Measurements from ENCODE around the gene HTR4.

Gene HTR4

GRCh38 chr5:148499452-148499851, 154.9 kb downstream of the HTR4 start:
- H3K79me2 ChIP-seq (ENCODE audit: insufficient read depth, low read length) = no peaks in the 10 kb centered on the region
- H4K20me1 ChIP-seq (ENCODE audit: insufficient read depth, low read length) = no peaks in the 10 kb centered on the region
- no peak overlapping the region for H3K4me3 ChIP-seq (ENCODE audit: low read depth in 1 of 2, low read length in 2 of 2)
- no peaks in the 10 kb centered on the region for H3K9me3 ChIP-seq (ENCODE audit: insufficient read depth, low read length, severe bottlenecking)
- H3K4me1 ChIP-seq (ENCODE audit: insufficient read depth, low read length) = no peaks in the 10 kb centered on the region
- no peak overlapping the region for H3K9ac ChIP-seq (ENCODE audit: low read depth, low read length)
- TF ChIP-seq CTCF (IDR thresholded peaks at IDR 0.05; ENCODE audit: borderline replicate concordance, extremely low read depth, low read length, poor library complexity, severe bottlenecking) = no peak
- TF ChIP-seq EZH2 (IDR thresholded peaks at IDR 0.05; ENCODE audit: borderline replicate concordance, low read depth, low read length, severe bottlenecking) = no peak
- H2AFZ ChIP-seq (ENCODE audit: low read depth, low read length) = no peak overlapping the region
- no peak overlapping the region for H3K4me2 ChIP-seq (ENCODE audit: insufficient read depth, low read length)
- no peaks in the 10 kb centered on the region for H3K27me3 ChIP-seq (ENCODE audit: insufficient read depth, low read length, poor library complexity)
- no peaks in the 10 kb centered on the region for H3K36me3 ChIP-seq (ENCODE audit: insufficient read depth, low read length)
- H3K27ac ChIP-seq (ENCODE audit: low read length) = no peak overlapping the region
- ATAC-seq (ENCODE audit: insufficient read depth, low read depth) (no peak), DNase-seq (no peak)

- H3K9me3 ChIP-seq (ENCODE audit: insufficient read depth, low read length, severe bottlenecking) = no peaks in the 10 kb centered on the region
- H3K27ac ChIP-seq (ENCODE audit: low read length) = no peak overlapping the region
- H3K4me2 ChIP-seq (ENCODE audit: insufficient read depth, low read length) = no peak overlapping the region
- ATAC-seq (ENCODE audit: insufficient read depth, low read depth) = no peak
- peaks cover 4% of the 10 kb centered on the region for H3K27me3 ChIP-seq (ENCODE audit: insufficient read depth, low read length, poor library complexity)
- no peaks in the 10 kb centered on the region for H3K36me3 ChIP-seq (ENCODE audit: insufficient read depth, low read length)
- no peaks in the 10 kb centered on the region for H3K79me2 ChIP-seq (ENCODE audit: insufficient read depth, low read length)
- no peak overlapping the region for H2AFZ ChIP-seq (ENCODE audit: low read depth, low read length)
- DNase-seq = no peak
- H3K9ac ChIP-seq (ENCODE audit: low read depth, low read length) = no peak overlapping the region
- H3K4me3 ChIP-seq (ENCODE audit: low read depth in 1 of 2, low read length in 2 of 2) = no peak overlapping the region
- no peak for TF ChIP-seq EZH2 (IDR thresholded peaks at IDR 0.05; ENCODE audit: borderline replicate concordance, low read depth, low read length, severe bottlenecking)
- no peak for TF ChIP-seq CTCF (IDR thresholded peaks at IDR 0.05; ENCODE audit: borderline replicate concordance, extremely low read depth, low read length, poor library complexity, severe bottlenecking)
- H3K4me1 ChIP-seq (ENCODE audit: insufficient read depth, low read length) = no peaks in the 10 kb centered on the region
- no peaks in the 10 kb centered on the region for H4K20me1 ChIP-seq (ENCODE audit: insufficient read depth, low read length)
These were observed 156.6 kb downstream of the HTR4 start for GRCh38 chr5:148497757-148498156.

DNA sequence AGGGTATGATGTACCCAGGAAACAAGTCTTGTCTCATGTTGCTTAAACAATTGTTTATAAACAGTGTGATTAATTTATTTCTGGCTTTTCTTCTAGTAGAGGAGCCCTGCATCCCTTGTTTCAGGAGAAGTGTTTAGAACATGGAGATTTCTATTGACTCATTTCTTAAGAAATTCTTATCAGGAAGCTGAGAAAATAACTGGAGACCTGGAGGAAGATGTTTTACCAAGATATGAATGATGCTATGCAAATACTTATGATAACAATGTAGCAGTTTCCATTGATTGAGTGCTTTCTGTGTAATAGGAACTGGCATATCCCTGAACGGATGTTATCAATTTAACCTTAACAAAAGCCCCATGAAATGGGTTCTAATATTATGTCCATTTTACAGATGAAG, 162.0 kb downstream of the HTR4 start:
- H3K9me3 ChIP-seq (ENCODE audit: insufficient read depth, low read length, severe bottlenecking) = no peaks in the 10 kb centered on the region
- H4K20me1 ChIP-seq (ENCODE audit: insufficient read depth, low read length) = no peaks in the 10 kb centered on the region
- H3K27ac ChIP-seq (ENCODE audit: low read length) = no peak overlapping the region
- no peak overlapping the region for H3K9ac ChIP-seq (ENCODE audit: low read depth, low read length)
- H3K4me2 ChIP-seq (ENCODE audit: insufficient read depth, low read length) = no peak overlapping the region
- no peak for DNase-seq
- no peaks in the 10 kb centered on the region for H3K79me2 ChIP-seq (ENCODE audit: insufficient read depth, low read length)
- no peak overlapping the region for H2AFZ ChIP-seq (ENCODE audit: low read depth, low read length)
- no peak overlapping the region for H3K4me3 ChIP-seq (ENCODE audit: low read depth in 1 of 2, low read length in 2 of 2)
- TF ChIP-seq CTCF (IDR thresholded peaks at IDR 0.05; ENCODE audit: borderline replicate concordance, extremely low read depth, low read length, poor library complexity, severe bottlenecking) (no peak), EZH2 (IDR thresholded peaks at IDR 0.05; ENCODE audit: borderline replicate concordance, low read depth, low read length, severe bottlenecking) (no peak)
- H3K27me3 ChIP-seq (ENCODE audit: insufficient read depth, low read length, poor library complexity) = peaks cover 12% of the 10 kb centered on the region
- no peaks in the 10 kb centered on the region for H3K36me3 ChIP-seq (ENCODE audit: insufficient read depth, low read length)
- no peak for ATAC-seq (ENCODE audit: insufficient read depth, low read depth)
- H3K4me1 ChIP-seq (ENCODE audit: insufficient read depth, low read length) = no peaks in the 10 kb centered on the region

GRCh38 chr5:148491793-148492184, 162.5 kb downstream of the HTR4 start:
- DNase-seq = no peak
- ATAC-seq (ENCODE audit: insufficient read depth, low read depth) = no peak
- H3K9me3 ChIP-seq (ENCODE audit: insufficient read depth, low read length, severe bottlenecking) = no peaks in the 10 kb centered on the region
- H3K4me2 ChIP-seq (ENCODE audit: insufficient read depth, low read length) = no peak overlapping the region
- H3K4me1 ChIP-seq (ENCODE audit: insufficient read depth, low read length) = no peaks in the 10 kb centered on the region
- no peaks in the 10 kb centered on the region for H3K79me2 ChIP-seq (ENCODE audit: insufficient read depth, low read length)
- no peaks in the 10 kb centered on the region for H4K20me1 ChIP-seq (ENCODE audit: insufficient read depth, low read length)
- H2AFZ ChIP-seq (ENCODE audit: low read depth, low read length) = no peak overlapping the region
- no peak overlapping the region for H3K4me3 ChIP-seq (ENCODE audit: low read depth in 1 of 2, low read length in 2 of 2)
- H3K9ac ChIP-seq (ENCODE audit: low read depth, low read length) = no peak overlapping the region
- no peak overlapping the region for H3K27ac ChIP-seq (ENCODE audit: low read length)
- no peaks in the 10 kb centered on the region for H3K36me3 ChIP-seq (ENCODE audit: insufficient read depth, low read length)
- TF ChIP-seq EZH2 (IDR thresholded peaks at IDR 0.05; ENCODE audit: borderline replicate concordance, low read depth, low read length, severe bottlenecking) (no peak), CTCF (IDR thresholded peaks at IDR 0.05; ENCODE audit: borderline replicate concordance, extremely low read depth, low read length, poor library complexity, severe bottlenecking) (no peak)
- H3K27me3 ChIP-seq (ENCODE audit: insufficient read depth, low read length, poor library complexity) = peaks cover 17% of the 10 kb centered on the region
